Retinal pigment epithelial cell (primary cell): ENCODE measurements around the gene LDLRAD3.

ENCODE experiments used
- DNase-seq: peaks from one replicate; pipeline ENCODE4 v3.0.0-alpha.2; 2010; ENCODE audit warnings: low read depth
- H3K4me3 ChIP-seq: 2 replicates; pipeline ENCODE4 v1.5.1; 2011; ENCODE audit warnings: mild to moderate bottlenecking, low read length, control low read depth, moderate library complexity
- CTCF ChIP-seq: conservative IDR thresholded peaks from 2 replicates; pipeline ENCODE4 v1.5.1; 2011; ENCODE audit warnings: low read depth, low read length, control low read depth, inconsistent platforms

Gene LDLRAD3

GRCh38 chr11:36130401-36130800 is 186.5 kb downstream of the LDLRAD3 start:
- no peak for DNase-seq
- H3K4me3 ChIP-seq: no peak overlapping the region
- TF ChIP-seq CTCF: no peak

GRCh38 chr11:36131721-36132397 is 188.0 kb downstream of the LDLRAD3 start:
- DNase-seq: no peak
- H3K4me3 ChIP-seq: no peak overlapping the region
- TF ChIP-seq CTCF: peak; percentile 88

GRCh38 chr11:36132940-36133339 is 189.1 kb downstream of the LDLRAD3 start:
- no peak overlapping the region for H3K4me3 ChIP-seq
- DNase-seq: no peak
- no peak for TF ChIP-seq CTCF

GRCh38 chr11:36135076-36135475 is 191.2 kb downstream of the LDLRAD3 start:
- no peak for TF ChIP-seq CTCF
- H3K4me3 ChIP-seq: no peak overlapping the region
- DNase-seq: no peak

- DNase-seq: no peak
- H3K4me3 ChIP-seq: no peak overlapping the region
- no peak for TF ChIP-seq CTCF
These were observed 195.9 kb downstream of the LDLRAD3 start for GRCh38 chr11:36139767-36140166.

GRCh38 chr11:36141196-36141953 is 197.5 kb downstream of the LDLRAD3 start:
- DNase-seq: no peak
- TF ChIP-seq CTCF: no peak
- no peak overlapping the region for H3K4me3 ChIP-seq

GRCh38 chr11:36141956-36142355 is 198.1 kb downstream of the LDLRAD3 start:
- DNase-seq: no peak
- TF ChIP-seq CTCF: no peak
- H3K4me3 ChIP-seq: no peak overlapping the region
